GM06990 (cell line): ENCODE measurements around the gene NCOA1.

Source experiments
- DNase-seq: peaks from one replicate; pipeline ENCODE4 v3.0.0-alpha.2; 2011; ENCODE audit not compliant: insufficient read length; ENCODE audit errors: extremely low read depth
- H3K27me3 ChIP-seq: replicated peaks from 2 replicates; pipeline ENCODE4 v1.6.0; 2011; ENCODE audit warnings: low read length; ENCODE audit not compliant: control insufficient read depth, insufficient read depth
- H3K36me3 ChIP-seq: 2 replicates; pipeline ENCODE4 v1.5.1; 2011; ENCODE audit warnings: low read length; ENCODE audit not compliant: control insufficient read depth, insufficient read depth
- H3K4me3 ChIP-seq: replicated peaks from 2 replicates; pipeline ENCODE4 v1.5.1; 2011; ENCODE audit warnings: low read depth, mild to moderate bottlenecking, control low read depth, low read length
- TF ChIP-seq, protein P1 (sequence below): IDR thresholded peaks from 2 replicates; pipeline ENCODE4 v1.5.1; 2011; ENCODE audit warnings: low read length, control low read depth, mild to moderate bottlenecking, inconsistent platforms; ENCODE audit not compliant: insufficient read depth, poor library complexity, severe bottlenecking

NCOA1 gene

DNA sequence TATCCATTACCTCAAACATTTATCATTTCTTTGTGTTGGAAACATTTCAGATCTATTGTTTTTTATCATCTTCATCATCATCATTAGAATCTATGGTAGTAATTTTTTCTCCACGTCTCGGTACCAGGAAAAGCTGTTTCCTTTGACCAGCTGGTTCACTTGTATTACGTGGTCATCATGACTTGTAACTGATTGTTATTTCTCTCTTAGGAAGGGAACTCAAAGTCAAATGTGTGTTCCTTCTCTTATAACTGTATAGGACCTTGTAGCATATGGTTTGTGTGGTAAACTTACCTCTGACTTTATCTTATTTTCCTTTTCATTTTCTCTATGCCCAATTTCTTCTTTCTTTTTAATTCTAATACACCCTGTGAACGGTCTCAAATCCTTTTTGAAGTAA, 16.5 kb downstream of the NCOA1 start:
- TF ChIP-seq, protein P1, sequence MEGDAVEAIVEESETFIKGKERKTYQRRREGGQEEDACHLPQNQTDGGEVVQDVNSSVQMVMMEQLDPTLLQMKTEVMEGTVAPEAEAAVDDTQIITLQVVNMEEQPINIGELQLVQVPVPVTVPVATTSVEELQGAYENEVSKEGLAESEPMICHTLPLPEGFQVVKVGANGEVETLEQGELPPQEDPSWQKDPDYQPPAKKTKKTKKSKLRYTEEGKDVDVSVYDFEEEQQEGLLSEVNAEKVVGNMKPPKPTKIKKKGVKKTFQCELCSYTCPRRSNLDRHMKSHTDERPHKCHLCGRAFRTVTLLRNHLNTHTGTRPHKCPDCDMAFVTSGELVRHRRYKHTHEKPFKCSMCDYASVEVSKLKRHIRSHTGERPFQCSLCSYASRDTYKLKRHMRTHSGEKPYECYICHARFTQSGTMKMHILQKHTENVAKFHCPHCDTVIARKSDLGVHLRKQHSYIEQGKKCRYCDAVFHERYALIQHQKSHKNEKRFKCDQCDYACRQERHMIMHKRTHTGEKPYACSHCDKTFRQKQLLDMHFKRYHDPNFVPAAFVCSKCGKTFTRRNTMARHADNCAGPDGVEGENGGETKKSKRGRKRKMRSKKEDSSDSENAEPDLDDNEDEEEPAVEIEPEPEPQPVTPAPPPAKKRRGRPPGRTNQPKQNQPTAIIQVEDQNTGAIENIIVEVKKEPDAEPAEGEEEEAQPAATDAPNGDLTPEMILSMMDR: no peak
- no peak for DNase-seq
- Histone ChIP-seq H3K27me3 (no peaks in the 10 kb centered on the region), H3K4me3 (no peak overlapping the region), H3K36me3 (no peaks in the 10 kb centered on the region)

- no peak for DNase-seq
- no peaks in the 10 kb centered on the region for H3K36me3 ChIP-seq
- H3K4me3 ChIP-seq: no peak overlapping the region
- no peaks in the 10 kb centered on the region for H3K27me3 ChIP-seq
- TF ChIP-seq, protein P1: no peak
Observed at GRCh38 chr2:24508878-24509277, 17.8 kb downstream of the NCOA1 start.

- Histone ChIP-seq H3K27me3 (no peaks in the 10 kb centered on the region), H3K36me3 (no peaks in the 10 kb centered on the region), H3K4me3 (no peak overlapping the region)
- TF ChIP-seq, protein P1: no peak
- DNase-seq: peak; percentile 34
Observed at GRCh38 chr2:24509425-24509824, 18.4 kb downstream of the NCOA1 start.

- Histone ChIP-seq H3K4me3 (no peak overlapping the region), H3K36me3 (no peaks in the 10 kb centered on the region), H3K27me3 (no peaks in the 10 kb centered on the region)
- peak; percentile 43 for DNase-seq
- TF ChIP-seq, protein P1: no peak
Observed at GRCh38 chr2:24509840-24510239, 18.8 kb downstream of the NCOA1 start.

- DNase-seq: no peak
- H3K4me3 ChIP-seq: no peak overlapping the region
Observed at GRCh38 chr2:24510771-24511170, 19.7 kb downstream of the NCOA1 start.

More at GRCh38 chr2:24510771-24511170, 19.7 kb downstream of the NCOA1 start:
- TF ChIP-seq, protein P1: no peak
- Histone ChIP-seq H3K36me3 (no peaks in the 10 kb centered on the region), H3K27me3 (no peaks in the 10 kb centered on the region)
